ENCODE results near the gene SCARB1. TPM values are rescaled to one million over a fixed set of nuclear protein-coding genes. Genes with fewer than 3 reads are reported as not detected.

Gene SCARB1
- total and polyA plus RNA-seq, 4 experiments from 2014 or later = 1.5 to 2.6 (median 1.9) TPM

DNA sequence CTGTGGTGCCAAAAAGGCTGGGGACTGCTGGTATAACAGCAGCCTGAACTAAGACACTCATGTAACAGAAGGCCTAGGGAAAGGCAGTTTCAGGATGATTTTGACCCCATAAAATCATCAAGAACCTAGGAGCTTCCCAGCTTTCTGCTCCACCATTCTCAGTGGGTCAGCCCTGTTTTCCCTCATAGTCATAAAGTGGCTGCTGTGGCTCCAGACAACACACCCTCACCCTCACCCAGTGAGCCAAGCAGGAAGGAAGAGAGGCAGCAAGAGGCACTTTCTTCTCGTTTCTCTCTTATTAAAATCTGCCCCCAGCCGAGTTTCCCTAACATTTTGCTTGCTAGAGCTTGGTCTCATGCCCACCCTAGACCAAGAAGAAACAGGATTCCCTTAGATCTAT is 131.8 kb downstream of the SCARB1 start:
- Histone ChIP-seq H3K4me1 (ENCODE audit: insufficient read depth, low read length) (peaks cover 7% of the 10 kb centered on the region), H3K27me3 (ENCODE audit: insufficient read depth, low read length) (no peaks in the 10 kb centered on the region), H3K9me3 (ENCODE audit: control insufficient read depth in 1 of 2, low read length in 2 of 2) (no peaks in the 10 kb centered on the region), H3K27ac (ENCODE audit: low read depth, low read length) (no peak overlapping the region), H3K36me3 (ENCODE audit: insufficient read depth, low read length) (no peaks in the 10 kb centered on the region), H3K4me3 (ENCODE audit: low read length in 2 of 2) (no peak overlapping the region)
- Mint-ChIP-seq H3K4me1 (peaks cover 4 to 14% (median 10%) of the 10 kb centered on the region in 4 donors), H3K27me3 (no peaks in the 10 kb centered on the region), H3K9me3 (peaks cover 0 to 4% (median 0%) of the 10 kb centered on the region in 8 donors), H3K27ac (no peak overlapping the region), H3K4me3 (no peak overlapping the region), H3K36me3 (peaks cover 0 to 3% of the 10 kb centered on the region in 2 donors)
- ChIA-PET CTCF (ENCODE audit: partially characterized antibody) (no interaction called here), POLR2A (ENCODE audit: partially characterized antibody) (no interaction called here)
- intact Hi-C loops (cut with micrococcal nuclease) = no loop called here
- no peak for DNase-seq

DNA sequence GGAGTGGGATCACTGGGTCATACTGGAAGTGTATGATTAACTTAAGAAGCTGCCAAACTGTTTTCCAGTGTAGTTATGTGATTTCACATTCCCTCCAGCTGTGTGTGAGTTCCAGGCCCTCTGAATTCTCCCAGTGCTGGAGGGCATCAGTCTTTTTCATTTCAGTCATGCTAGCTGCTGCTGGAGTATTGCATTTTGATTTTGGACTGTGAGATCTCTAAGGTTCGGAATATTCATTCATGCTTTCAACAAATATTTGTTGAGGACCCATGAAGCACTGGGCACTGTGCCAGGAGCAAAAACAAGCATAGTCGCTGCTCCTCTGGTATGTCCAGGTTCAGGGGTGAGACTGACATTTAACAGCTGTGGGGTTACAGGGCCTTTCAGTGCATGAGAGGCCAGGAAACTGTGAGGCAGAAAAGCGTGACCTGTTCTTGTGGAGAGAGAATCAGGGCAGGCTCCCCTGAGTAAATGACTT is 133.2 kb downstream of the SCARB1 start:
- no peak overlapping the region for H3K27ac ChIP-seq (ENCODE audit: low read depth, low read length)
- POLR2A ChIA-PET (ENCODE audit: partially characterized antibody) = no interaction called here
- no peak for DNase-seq
- Mint-ChIP-seq H3K27ac (no peak overlapping the region), H3K9me3 (peaks cover 0 to 4% (median 0%) of the 10 kb centered on the region in 8 donors), H3K27me3 (no peaks in the 10 kb centered on the region), H3K4me1 (peaks cover 0 to 5% (median 3%) of the 10 kb centered on the region in 4 donors), H3K36me3 (peaks cover 0 to 3% of the 10 kb centered on the region in 2 donors), H3K4me3 (no peak overlapping the region)
- no peaks in the 10 kb centered on the region for H3K9me3 ChIP-seq (ENCODE audit: control insufficient read depth in 1 of 2, low read length in 2 of 2)
- H3K36me3 ChIP-seq (ENCODE audit: insufficient read depth, low read length) = no peaks in the 10 kb centered on the region
- H3K4me3 ChIP-seq (ENCODE audit: low read length in 2 of 2) = no peak overlapping the region
- CTCF ChIA-PET (ENCODE audit: partially characterized antibody) = no interaction called here
- intact Hi-C loops (cut with micrococcal nuclease) = no loop called here
- no peaks in the 10 kb centered on the region for H3K27me3 ChIP-seq (ENCODE audit: insufficient read depth, low read length)
- no peaks in the 10 kb centered on the region for H3K4me1 ChIP-seq (ENCODE audit: insufficient read depth, low read length)

DNA sequence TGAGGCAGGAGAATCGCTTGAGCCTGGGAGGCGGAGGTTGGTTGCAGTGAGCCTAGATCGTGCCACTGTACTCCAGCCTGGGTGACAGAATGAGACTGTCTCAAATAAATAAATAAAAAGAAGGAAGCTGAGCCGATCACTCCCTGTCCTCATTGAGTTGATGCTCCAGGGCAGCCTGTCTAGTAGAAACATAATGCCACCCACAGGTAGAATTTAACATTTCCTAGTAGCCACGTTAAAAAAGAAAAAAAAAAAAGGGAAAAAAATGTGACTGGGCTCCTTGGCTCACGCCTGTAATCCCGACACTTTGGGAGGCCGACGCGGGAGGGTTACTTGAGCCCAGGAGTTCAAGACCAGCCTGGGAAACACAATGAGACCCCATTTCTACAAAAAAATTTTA is 135.7 kb downstream of the SCARB1 start:
- Histone ChIP-seq H3K27ac (ENCODE audit: low read depth, low read length) (no peak overlapping the region), H3K36me3 (ENCODE audit: insufficient read depth, low read length) (no peaks in the 10 kb centered on the region), H3K4me3 (ENCODE audit: low read length in 2 of 2) (no peak overlapping the region), H3K9me3 (ENCODE audit: control insufficient read depth in 1 of 2, low read length in 2 of 2) (no peaks in the 10 kb centered on the region), H3K27me3 (ENCODE audit: insufficient read depth, low read length) (no peaks in the 10 kb centered on the region), H3K4me1 (ENCODE audit: insufficient read depth, low read length) (no peaks in the 10 kb centered on the region)
- DNase-seq = no peak
- H3K27me3 Mint-ChIP-seq = no peaks in the 10 kb centered on the region
- ChIA-PET POLR2A (ENCODE audit: partially characterized antibody) (no interaction called here), CTCF (ENCODE audit: partially characterized antibody) (interaction anchor here (0.7 kb wide), 2 partner anchors 32 to 582 kb away, joined by 3 read pairs; no protein-coding TSS in a partner anchor)
- H3K4me1 Mint-ChIP-seq = no peaks in the 10 kb centered on the region
- peaks cover 0 to 4% (median 0%) of the 10 kb centered on the region in 8 donors for H3K9me3 Mint-ChIP-seq
- intact Hi-C loops (cut with micrococcal nuclease) = no loop called here
- no peak overlapping the region for H3K4me3 Mint-ChIP-seq
- H3K36me3 Mint-ChIP-seq = peaks cover 0 to 3% of the 10 kb centered on the region in 2 donors
- H3K27ac Mint-ChIP-seq = no peak overlapping the region

DNA sequence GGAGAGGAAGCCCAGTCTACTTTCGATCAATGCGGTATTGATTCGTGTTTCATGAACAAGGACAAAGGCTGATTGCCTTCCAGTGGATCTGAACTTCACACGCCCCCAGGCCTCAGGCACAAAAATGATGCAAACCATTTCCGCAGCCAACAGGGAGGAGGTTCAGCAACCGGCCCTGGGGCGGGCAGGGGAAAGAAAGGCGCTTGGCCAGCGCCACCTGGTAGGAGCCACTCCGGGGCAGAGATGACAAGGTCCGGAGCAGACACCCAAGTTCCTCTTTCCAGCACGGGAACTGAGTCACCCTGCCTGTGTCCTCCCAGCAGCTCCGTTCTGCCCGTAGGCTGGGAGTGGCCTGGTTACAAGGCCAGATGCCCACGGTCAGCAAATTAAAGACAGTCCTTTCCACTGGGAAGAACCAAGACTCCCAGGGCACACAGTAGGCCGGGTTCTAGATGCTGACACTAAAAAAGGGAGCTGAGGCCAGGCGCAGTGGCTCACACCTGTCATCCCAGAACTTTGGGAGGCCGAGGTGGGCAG is 136.3 kb downstream of the SCARB1 start:
- POLR2A ChIA-PET (ENCODE audit: partially characterized antibody) = no interaction called here

More for the DNA sequence above, 136.3 kb downstream of the SCARB1 start:
- Mint-ChIP-seq H3K4me3 (no peak overlapping the region), H3K9me3 (peaks cover 0 to 4% (median 0%) of the 10 kb centered on the region in 8 donors), H3K27me3 (no peaks in the 10 kb centered on the region), H3K4me1 (no peaks in the 10 kb centered on the region), H3K27ac (no peak overlapping the region), H3K36me3 (peaks cover 0 to 3% of the 10 kb centered on the region in 2 donors)
- no peak overlapping the region for H3K4me3 ChIP-seq (ENCODE audit: low read length in 2 of 2)
- H3K4me1 ChIP-seq (ENCODE audit: insufficient read depth, low read length) = no peaks in the 10 kb centered on the region
- DNase-seq = no peak
- H3K27me3 ChIP-seq (ENCODE audit: insufficient read depth, low read length) = no peaks in the 10 kb centered on the region
- intact Hi-C loops (cut with micrococcal nuclease) = no loop called here
- no peaks in the 10 kb centered on the region for H3K9me3 ChIP-seq (ENCODE audit: control insufficient read depth in 1 of 2, low read length in 2 of 2)
- no peaks in the 10 kb centered on the region for H3K36me3 ChIP-seq (ENCODE audit: insufficient read depth, low read length)
- CTCF ChIA-PET (ENCODE audit: partially characterized antibody) = interaction anchor here (0.7 kb wide), 1 partner anchor 32 kb away, joined by 3 read pairs; no protein-coding TSS in a partner anchor
- no peak overlapping the region for H3K27ac ChIP-seq (ENCODE audit: low read depth, low read length)

Other genes starting within 250 kb of the SCARB1 start
- gene UBC, start 50.8 kb upstream of the SCARB1 start, total RNA-seq = 100 to 1,000 TPM; 858 to 878 TPM
- 1,000 to 10,000 TPM in 1 of 2 donors, 100 to 1,000 TPM in 1; 853 to 1,668 TPM for gene UBC, start 50.8 kb upstream of the SCARB1 start, polyA plus RNA-seq
- gene DHX37, start 125.3 kb upstream of the SCARB1 start, total RNA-seq = 10 to 100 TPM; 26.8 to 27.2 TPM
- gene DHX37, start 125.3 kb upstream of the SCARB1 start, polyA plus RNA-seq = 1 to 10 TPM; 1.1 to 3.6 TPM
- 1 to 10 TPM; 8.9 to 9.5 TPM for gene BRI3BP, start 129.8 kb upstream of the SCARB1 start, total RNA-seq
- gene BRI3BP, start 129.8 kb upstream of the SCARB1 start, polyA plus RNA-seq = 1 to 10 TPM; 1.7 to 4.2 TPM
- gene AACS, start 201.6 kb upstream of the SCARB1 start, total RNA-seq = 10 to 100 TPM; 11.8 to 12.2 TPM
- gene AACS, start 201.6 kb upstream of the SCARB1 start, polyA plus RNA-seq = 10 to 100 TPM in 1 of 2 donors, 1 to 10 TPM in 1; 9.7 to 12.5 TPM

Measured in CD4-positive, alpha-beta memory T cell (primary cell).